Inflammatory macrophage treated with lipopolysaccharide for 1 hour (primary cell): Measurements from ENCODE around the gene KMT2C.
A peak's percentile ranks its signal among the peaks of the same experiment; 100 is the strongest.
"Not testable (repeated sequence)": the region's sequence is repeated elsewhere in the genome, so short reads cannot be mapped to it uniquely, and the experiment has no call there.

Experiments
- DNase-seq, 2 donors: peaks; one replicate each; pipeline ENCODE4 v3.0.0-alpha.2; 2020 to 2022

Gene KMT2C

DNA sequence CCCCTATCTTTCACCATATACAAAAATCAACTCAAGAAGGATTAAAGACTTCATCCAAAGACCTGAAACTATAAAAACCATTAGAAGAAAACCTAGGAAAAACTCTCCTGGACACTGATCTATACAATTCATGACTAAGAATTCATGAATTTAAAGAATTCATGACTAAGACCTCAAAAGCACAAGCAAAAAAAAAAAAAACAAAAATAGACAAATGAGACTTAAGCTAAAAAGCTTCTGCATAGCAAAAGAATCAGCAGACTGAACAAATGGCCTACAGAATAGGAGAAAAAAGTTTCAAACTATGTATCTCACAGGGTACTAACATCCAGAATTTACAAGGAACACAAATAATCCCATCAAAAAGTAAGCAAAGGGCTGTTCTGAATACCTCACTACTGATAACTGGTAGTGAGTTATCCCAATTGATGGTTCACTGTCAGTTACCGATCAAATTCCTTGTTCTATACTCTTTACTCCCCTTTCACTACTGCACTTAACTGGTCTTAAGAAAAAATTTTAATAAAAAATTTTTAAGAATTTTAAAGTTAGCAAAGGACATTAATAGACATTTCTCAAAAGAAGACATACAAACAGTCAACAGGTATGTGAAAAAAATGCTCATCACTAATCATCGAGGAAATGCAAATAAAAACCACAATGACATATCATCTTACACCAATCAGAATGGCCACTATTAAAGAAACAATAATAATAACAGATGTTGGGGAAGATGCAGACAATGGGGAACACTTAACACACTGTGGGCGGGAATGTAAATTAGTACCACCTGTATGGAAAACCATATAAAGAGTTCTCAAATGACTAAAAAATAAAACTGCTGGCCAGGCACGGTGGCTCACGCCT, 33.2 kb downstream of the KMT2C start:
- no peak for DNase-seq

DNA sequence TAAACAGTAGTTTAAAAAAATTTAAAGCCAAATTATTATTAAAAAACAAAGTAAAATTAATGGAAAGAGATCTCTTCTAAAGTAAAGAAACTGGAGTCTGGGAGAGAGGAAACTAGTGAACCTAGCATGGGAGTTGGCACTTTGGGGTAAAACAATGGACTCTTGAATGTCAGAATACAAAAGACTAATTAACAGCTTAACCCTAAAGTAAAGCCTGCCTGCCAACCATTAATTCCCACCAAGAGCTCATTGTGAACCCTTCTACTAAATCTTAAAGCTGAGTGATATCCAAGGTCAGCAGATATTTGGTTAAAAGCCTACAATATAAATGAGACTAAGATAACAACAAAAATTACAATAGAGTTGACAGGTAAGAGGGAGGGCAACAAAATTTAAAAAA, 36.5 kb downstream of the KMT2C start:
- DNase-seq: no peak

DNA sequence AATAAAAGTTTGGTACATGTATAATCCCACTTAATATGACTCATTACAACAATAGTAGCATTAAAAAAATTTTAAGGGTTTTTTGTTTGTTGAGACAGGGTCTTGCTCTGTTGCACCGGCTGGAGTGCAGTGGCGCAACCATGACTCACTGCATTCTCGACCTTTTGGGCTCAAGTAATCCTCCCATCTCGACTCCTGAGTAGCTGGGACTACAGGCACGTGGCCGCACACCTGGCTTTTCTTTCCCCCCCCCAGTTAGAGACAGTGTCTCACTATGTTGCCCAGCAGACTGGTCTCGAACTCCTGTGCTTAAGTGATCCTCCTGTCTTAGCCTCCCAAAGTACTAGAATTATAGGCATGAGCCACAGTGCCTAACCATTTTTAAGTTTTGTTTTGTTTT, 40.7 kb downstream of the KMT2C start:
- DNase-seq: peak in 1 of 2 donors; percentile 20

GRCh38 chr7:152394214-152394613, 41.6 kb downstream of the KMT2C start:
- DNase-seq: not testable (repeated sequence)

DNA sequence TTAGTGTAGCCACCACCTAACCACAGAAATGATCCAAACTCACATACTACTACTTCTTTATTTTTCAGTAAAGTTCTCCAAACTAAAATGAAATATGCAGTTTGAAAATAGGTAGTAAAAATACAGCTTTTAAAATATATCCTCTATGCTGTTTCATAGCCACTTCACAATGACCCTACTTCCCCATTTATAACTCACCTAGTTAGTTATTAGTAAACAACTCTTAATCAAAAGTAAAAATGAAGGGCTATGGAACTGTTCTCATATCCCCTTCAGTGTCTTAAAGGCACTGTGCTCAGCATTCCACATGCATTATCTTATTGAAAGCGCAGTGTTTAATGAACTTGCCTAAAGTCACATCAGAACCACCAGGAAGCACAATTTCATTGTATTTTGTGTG, 43.5 kb downstream of the KMT2C start:
- no peak for DNase-seq

DNA sequence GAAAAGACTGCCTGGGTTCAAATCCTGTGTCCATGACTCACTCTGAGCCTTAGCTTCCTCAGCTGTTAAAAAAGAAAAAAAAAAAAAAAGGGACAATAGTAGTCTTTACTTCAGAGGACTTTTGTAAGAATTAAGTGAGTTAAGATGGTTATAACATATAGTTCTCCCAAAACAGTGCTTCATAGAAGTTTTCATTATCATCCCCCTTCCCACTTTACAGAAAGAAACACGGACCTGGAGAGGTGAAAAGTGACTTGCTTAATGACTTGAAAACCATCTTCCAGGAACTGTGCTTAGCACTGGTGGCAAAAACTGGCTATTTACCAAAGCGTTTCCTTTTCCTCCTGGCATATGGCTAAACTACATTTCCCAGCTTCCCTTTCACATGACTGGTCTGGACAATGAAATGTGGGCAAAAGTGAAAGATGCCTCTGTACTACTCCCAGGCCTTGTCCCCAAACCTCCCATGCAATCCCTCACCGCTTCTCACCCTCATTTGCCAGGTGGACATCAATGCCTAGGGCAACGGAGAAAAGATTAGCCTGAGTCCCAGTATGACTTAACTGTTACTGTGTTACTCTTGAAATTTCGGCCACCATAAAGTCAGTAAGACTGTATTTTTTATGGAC, 49.6 kb downstream of the KMT2C start:
- DNase-seq: not testable (repeated sequence)

DNA sequence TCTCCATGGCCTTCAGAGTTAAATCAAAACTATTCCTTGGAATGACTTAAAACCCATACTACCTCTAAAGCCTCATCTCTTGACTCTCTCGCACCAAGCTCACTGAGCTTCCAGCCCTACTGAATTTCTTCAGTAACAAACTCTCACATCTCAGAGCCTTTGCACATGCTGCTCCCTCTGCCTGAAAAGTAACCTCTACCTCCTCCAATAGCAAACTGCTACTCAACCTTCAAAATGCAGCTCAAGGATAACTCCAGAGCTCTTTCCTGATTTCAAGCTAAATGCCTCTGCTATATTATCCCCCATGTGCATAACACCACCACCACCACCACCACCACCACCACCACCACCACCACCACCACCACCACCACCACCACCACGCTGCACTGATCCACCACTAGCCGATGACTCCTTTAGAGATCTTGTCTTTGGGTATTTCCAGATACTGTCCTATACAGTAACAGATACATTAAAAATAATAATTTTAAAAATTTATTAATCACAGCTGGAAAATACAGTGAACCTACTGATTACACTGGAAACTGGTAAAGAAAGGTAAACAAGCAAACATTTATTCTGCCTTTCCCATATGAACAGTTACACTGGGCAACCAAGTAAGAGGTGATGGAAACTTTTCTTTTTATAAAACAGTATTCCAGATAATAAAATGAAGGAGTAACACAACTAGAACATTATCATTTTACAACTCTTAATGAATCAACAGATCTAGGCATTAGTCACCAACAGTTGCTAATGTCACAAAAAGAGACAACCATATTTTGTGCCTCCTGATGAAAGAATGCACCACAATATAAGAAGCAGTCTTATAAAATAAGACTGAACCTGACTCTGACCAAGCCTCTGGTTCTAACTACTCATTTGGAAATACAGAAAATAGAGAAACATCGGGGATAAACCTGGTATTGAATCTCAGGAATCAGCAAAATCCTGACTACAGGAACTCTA, 51.3 kb downstream of the KMT2C start:
- DNase-seq: not testable (repeated sequence)

DNA sequence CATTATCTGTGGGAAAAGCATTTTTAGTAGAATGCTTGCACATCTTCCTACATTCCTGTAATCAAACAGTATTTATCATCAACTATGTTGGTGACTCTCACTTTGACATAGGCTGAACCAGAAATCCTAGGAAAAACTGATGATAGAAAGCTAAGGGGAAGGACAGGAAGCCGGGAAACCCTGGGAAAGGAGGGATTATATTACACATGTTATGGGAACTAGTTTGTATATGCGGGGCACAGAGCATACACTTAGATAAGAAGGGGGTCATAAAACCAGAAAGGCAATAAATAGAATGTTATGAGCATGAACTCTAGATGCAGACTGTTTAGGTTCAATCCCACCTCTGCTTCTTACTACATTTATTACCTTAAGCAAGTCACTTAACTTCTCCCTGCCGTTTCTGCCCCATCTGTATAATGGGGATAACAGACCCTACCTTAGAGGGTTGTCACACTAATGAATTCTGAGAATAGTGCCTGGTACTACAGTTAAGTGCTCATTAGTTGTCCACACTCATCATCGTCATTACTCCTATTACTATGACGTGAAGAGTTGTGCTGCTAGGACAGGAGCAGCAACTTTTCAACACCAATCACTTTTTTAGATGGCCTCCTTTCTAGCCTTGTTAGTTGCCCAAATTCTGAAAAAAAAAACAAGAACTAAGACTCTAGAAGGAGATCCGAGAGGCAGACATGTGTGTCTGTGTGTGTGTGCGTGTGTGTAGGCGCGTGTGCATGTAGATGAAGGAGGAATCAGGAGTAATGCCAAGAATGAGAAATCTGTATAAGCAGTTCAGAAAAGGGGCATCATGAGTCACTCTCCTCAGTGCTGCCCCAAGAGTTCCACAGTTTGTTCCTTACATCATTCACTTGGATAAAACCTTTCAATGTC, 52.2 kb downstream of the KMT2C start:
- DNase-seq: peak; percentile 75 to 83

DNA sequence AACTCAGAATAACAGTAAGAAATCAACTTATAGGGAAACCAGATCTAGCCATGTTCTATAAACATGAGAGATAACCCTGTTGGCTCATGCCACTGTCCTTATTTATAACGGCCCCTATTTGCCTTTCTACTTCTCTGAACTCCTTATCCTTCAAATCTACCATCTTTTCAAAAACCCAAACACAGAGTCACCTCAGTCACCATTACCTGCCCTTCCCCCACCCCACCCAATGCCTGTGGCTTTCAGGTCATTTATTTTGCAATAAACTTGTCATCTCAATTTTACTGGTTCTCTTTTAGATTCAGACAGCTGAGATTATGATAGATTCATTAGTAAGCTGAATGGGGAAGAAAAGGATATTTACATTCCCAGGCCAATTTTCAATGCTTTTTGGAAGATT, 53.6 kb downstream of the KMT2C start:
- DNase-seq: no peak

GRCh38 chr7:152380931-152381578, 54.7 kb downstream of the KMT2C start:
- DNase-seq: not testable (repeated sequence)

GRCh38 chr7:152378497-152378896, 57.3 kb downstream of the KMT2C start:
- DNase-seq: not testable (repeated sequence)

DNA sequence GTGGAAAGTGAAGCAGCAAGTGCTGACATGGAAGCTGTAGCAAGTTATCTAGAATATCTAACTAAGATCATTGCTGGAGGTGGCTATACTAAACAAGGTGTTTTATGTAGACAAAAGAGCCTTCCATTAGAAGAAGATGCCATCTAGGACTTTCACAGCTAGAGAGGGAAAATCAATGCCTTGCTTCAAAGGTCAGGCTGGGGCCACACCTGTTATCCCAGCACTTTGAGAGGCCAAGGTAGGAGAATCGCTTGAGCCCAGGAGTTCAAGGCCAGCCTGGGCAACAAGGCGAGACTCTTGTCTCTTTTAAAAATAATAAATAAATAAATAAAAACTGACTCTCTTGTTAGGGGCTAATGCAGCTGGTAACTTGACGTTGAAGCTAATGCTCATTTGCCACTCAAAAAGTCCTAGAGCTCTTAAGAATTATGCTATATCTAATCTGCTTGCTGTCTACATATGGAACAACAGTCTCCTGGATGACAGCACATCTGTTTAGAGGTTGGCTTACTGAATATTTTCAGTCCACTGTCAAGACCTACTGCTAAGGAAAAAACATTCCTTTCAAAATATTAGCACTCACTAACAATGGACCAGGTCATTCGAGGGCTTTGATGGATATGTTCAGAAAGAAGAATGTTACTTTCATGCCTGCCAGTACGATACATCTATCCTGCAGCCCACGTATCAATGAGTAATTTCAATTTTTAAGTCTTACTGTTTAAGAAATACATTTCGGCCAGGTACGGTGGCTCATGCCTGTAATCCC, 58.9 kb downstream of the KMT2C start:
- not testable (repeated sequence) for DNase-seq

DNA sequence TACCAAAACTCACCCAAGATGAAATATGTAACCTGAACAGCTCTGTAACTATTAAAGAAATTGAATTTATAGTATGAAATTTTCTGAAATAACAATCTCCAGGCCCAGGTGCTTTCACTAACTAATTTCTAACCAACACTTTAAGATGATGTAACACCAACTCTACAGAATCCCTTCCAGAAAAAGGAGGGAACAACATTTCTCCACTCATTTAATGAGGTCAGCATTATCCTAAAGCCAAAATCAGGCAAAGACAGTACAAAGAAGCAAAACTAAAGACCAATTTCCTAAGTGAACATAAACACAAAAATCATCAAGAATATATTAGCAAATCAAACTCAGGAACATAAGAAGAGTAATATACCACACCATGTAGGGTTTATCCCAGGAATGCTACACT, 65.5 kb downstream of the KMT2C start:
- DNase-seq: no peak

GRCh38 chr7:152369518-152369917, 66.3 kb downstream of the KMT2C start:
- peak in 1 of 2 donors; percentile 12 for DNase-seq

- no peak for DNase-seq
Observed at GRCh38 chr7:152367170-152367569, 68.6 kb downstream of the KMT2C start.

DNA sequence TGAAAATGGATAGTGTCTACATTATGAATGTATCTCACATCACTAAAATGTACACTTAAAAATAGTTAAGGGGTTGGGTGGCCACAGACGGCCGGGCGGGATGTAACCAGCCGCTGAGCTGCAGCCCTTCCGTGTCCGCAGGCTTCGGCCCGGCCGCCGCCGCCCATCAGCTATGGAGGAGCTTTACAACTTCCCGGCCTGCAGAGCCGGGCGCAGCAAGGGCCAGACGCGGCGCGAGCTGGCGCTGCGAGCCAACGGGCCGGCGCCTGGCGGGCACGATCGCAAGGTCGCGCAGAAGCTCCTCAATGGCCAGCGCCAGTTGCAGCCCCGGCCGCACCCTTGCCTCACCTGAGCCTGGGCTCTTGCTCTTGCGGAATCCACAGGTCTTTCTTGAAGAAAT, 69.1 kb downstream of the KMT2C start:
- DNase-seq: no peak

DNA sequence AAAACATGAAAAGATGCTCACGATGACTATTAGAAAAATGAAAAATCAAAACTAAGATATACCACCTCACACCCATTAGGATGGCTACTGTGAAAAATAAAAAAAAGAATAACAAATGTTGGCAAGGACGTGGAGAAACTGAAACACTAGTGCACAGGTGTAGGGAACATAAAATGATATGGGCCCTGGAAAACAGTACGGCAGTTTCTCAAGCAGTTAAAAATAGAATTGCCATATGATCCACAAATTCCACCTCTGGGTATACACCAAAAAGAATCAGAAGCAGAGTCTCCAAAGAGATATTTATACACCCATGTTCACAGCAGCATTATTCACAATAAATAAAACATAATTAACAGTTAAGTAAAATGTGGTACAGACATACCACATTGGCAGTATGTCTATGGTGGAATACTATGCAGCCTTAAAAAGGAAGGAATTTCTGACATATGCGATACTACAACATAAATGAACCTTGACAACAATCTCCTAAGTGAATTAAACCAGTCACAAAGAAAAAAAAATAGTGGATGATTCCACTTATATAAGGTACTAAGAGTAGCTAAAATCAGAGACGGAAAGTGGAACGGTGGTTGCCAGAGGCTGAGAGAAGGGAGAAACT, 69.7 kb downstream of the KMT2C start:
- no peak for DNase-seq

DNA sequence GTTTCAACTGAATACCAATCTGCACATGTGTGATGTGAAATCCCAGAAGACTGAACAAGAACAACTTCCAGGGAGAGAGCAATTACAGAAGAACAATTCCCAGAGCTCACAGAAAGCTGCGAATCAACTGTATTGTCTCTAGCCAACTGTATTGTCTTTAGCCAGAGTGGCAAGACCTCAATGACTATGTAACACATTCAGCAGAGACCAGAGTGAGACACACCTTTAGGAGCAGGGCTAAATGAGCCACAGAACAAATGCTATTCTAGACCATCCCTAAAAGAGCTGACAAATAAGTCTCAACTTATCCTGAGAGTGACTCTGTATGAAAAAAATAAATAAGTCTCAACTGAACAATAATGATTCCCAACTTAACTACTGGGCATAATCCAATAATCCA, 72.0 kb downstream of the KMT2C start:
- no peak for DNase-seq

- no peak for DNase-seq
Observed at GRCh38 chr7:152362128-152362926, 73.5 kb downstream of the KMT2C start.
